Suppressor macrophage treated with lipopolysaccharide for 4 hours (primary cell): ENCODE data around the gene RHBDL2.
"Not testable (repeated sequence)": the region's sequence is repeated elsewhere in the genome, so short reads cannot be mapped to it uniquely, and the experiment has no call there.

ENCODE experiments used
- DNase-seq: peaks from one replicate; pipeline ENCODE4 v3.0.0-alpha.2; 2020

RHBDL2 gene

GRCh38 chr1:38873027-38873969 is 68.3 kb downstream of the RHBDL2 start, which contains the start of gene MYCBP:
Gene MYCBP, minus strand, starts transcription at chr1:38873348. Its CDS starts 43 bp downstream, at chr1:38873305.
- peak; percentile 97 for DNase-seq

GRCh38 chr1:38872401-38873026 is 69.1 kb downstream of the RHBDL2 start:
- DNase-seq: peak; percentile 41

- no peak for DNase-seq
These were observed 70.6 kb downstream of the RHBDL2 start for GRCh38 chr1:38870996-38871395.

- DNase-seq: no peak
These were observed 74.4 kb downstream of the RHBDL2 start for GRCh38 chr1:38867208-38867607.

- no peak for DNase-seq
These were observed 76.4 kb downstream of the RHBDL2 start for GRCh38 chr1:38865112-38865715.

- DNase-seq: no peak
These were observed 81.2 kb downstream of the RHBDL2 start for GRCh38 chr1:38860454-38860795.

GRCh38 chr1:38859561-38860453 is 81.8 kb downstream of the RHBDL2 start, which contains the start of gene RRAGC:
Gene RRAGC, minus strand, starts transcription at chr1:38859772. Its CDS starts 126 bp downstream, at chr1:38859646.
- DNase-seq: peak; percentile 99

- peak; percentile 94 for DNase-seq
These were observed 82.6 kb downstream of the RHBDL2 start for GRCh38 chr1:38858833-38859560.

GRCh38 chr1:38852780-38853179 is 88.8 kb downstream of the RHBDL2 start:
- DNase-seq: no peak

- DNase-seq: peak; percentile 64
These were observed 93.6 kb downstream of the RHBDL2 start for GRCh38 chr1:38848071-38848470.

- no peak for DNase-seq
These were observed 95.4 kb downstream of the RHBDL2 start for GRCh38 chr1:38846210-38846609.

- not testable (repeated sequence) for DNase-seq
These were observed 96.5 kb downstream of the RHBDL2 start for GRCh38 chr1:38845088-38845487.

GRCh38 chr1:38840281-38840680 is 101.3 kb downstream of the RHBDL2 start:
- DNase-seq: no peak

- no peak for DNase-seq
These were observed 102.3 kb downstream of the RHBDL2 start for GRCh38 chr1:38839363-38839762.

- DNase-seq: not testable (repeated sequence)
These were observed 105.3 kb downstream of the RHBDL2 start for GRCh38 chr1:38836316-38836715.
